Measurements from ENCODE around the gene MDK. TPM values are rescaled to one million over a fixed set of nuclear protein-coding genes. Genes with fewer than 3 reads are reported as not detected.

The MDK gene
- total and polyA plus RNA-seq, 2 of the 4 experiments (the other 2 are of a cell fraction) = 25.8 to 377 TPM

DNA sequence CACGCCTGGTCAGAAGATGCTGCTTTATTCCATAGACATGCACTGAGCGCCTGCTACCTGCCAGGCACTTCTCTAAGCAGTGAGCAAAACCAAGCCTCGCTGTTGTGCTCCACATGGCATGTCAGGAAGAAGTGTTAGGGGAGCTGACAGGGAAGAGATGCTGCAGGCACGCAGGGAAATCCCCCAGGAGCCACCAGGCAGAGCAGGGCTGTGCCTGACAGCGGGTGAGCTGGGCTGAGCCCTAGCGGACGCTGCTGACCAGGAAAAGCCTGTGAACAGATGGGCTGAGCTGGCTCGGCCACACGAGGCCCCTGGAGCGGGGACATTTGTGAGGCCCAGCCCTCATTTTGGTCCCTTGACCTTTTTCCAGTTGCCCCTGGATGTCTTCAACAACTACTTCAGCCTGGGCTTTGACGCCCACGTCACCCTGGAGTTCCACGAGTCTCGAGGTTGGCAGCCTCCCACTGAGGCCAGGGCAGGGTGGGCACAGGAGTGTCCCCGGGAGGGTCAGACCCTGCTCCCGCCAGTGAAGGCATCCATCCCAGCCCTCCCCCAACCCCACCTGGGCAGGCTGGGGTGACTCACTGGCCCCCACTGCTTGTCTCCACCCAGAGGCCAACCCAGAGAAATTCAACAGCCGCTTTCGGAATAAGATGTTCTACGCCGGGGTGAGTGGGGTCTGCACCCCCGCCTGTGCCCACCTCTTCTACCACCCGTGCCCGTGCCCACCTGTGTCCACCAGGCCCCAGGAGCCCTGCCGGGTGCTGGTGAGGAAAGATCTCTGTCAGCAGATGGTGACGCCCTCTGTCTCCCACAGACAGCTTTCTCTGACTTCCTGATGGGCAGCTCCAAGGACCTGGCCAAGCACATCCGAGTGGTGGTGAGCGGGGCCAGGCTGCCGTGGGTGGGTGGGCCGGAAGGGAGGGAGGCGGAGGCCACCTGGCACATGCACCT lies 7.4 kb upstream of the MDK start (continued):
- TF ChIP-seq RFX5 (IDR thresholded peaks at IDR 0.05; ENCODE audit: low read depth, low read length) (no peak), RCOR1 (IDR thresholded peaks at IDR 0.05; ENCODE audit: insufficient replicate concordance, low read length) (no peak)

DNA sequence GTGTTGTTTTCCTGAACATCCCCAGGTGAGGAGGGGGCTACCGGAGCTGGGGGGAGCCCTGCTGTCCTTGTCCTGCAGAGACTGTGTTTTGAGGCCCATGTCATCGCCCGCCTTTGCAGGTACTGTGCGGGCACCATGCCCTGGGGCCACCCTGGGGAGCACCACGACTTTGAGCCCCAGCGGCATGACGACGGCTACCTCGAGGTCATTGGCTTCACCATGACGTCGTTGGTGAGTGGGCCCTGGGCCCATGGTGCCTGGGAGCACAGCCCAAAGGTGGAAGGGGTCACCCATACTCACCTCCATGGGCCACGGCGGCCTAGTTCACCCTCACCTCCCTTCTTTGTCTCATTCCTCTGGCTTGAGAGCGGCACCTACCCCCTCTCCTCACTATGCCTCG lies 6.7 kb upstream of the MDK start:
- H2BK15ac ChIP-seq (ENCODE audit: low read depth, low read length) = no peak overlapping the region
- CTCF ChIA-PET = no interaction called here
- no peak overlapping the region for H3K23ac ChIP-seq (ENCODE audit: low read depth, low read length)
- no peaks in the 10 kb centered on the region for H3K9me3 ChIP-seq (ENCODE audit: control insufficient read depth, insufficient read depth, low read length)
- H2BK5ac ChIP-seq (ENCODE audit: low read depth, low read length, poor library complexity, severe bottlenecking) = no peak overlapping the region
- dilution Hi-C loops (cut with HindIII; ENCODE audit: low sequenced_read_pairs, unreplicated experiment) = no loop called here
- no peak overlapping the region for H3K4me3 ChIP-seq (ENCODE audit: insufficient read depth, low read depth, low read length)
- H4K8ac ChIP-seq (ENCODE audit: low read depth in 2 of 2, low read length in 2 of 2) = no peak overlapping the region
- no peak overlapping the region for H3K4ac ChIP-seq (ENCODE audit: low read depth, low read length)
- H3K18ac ChIP-seq (ENCODE audit: low read depth, low read length) = no peak overlapping the region
- no peak overlapping the region for H3K14ac ChIP-seq (replicated peaks; ENCODE audit: low read depth, low read length)
- no peak overlapping the region for H3K4me2 ChIP-seq (ENCODE audit: low read depth, low read length)
- peaks cover 0 to 7% of the 10 kb centered on the region in 2 experiments; a peak in 1 of 4 replicates for H3K79me1 ChIP-seq (ENCODE audit: low read depth in 1 of 2, low read length in 2 of 2)
- peaks cover 36% of the 10 kb centered on the region for H3K36me3 ChIP-seq (ENCODE audit: control insufficient read depth, insufficient read depth, low read length)
- no peak overlapping the region for H3K56ac ChIP-seq (ENCODE audit: extremely low read depth, insufficient read depth, low read length)
- ATAC-seq (ENCODE audit: low read depth) = no peak
- H2AK5ac ChIP-seq (ENCODE audit: low read depth, low read length) = no peak overlapping the region
- no peak overlapping the region for H3K27ac ChIP-seq (ENCODE audit: insufficient read depth, low read length)
- H2AK9ac ChIP-seq (replicated peaks; ENCODE audit: low read depth, low read length, poor library complexity) = no peak overlapping the region
- BruUV-seq (replicated peaks) = no TSS peak
- no peaks in the 10 kb centered on the region for H3K27me3 ChIP-seq (ENCODE audit: control insufficient read depth, insufficient read depth, low read length)
- intact Hi-C loops (cut with micrococcal nuclease) = no loop called here
- no peak overlapping the region for H2BK20ac ChIP-seq (ENCODE audit: low read depth, low read length)
- no peaks in the 10 kb centered on the region for H3K9me1 ChIP-seq (ENCODE audit: insufficient read depth, low read length)
- no peak overlapping the region for H2BK120ac ChIP-seq (ENCODE audit: low read depth, low read length)
- in situ Hi-C loops (cut with MboI; ENCODE audit: low sequenced_read_pairs) = no loop called here
- WGBS, 2 experiments (ENCODE audit: extremely low coverage in 2 of 2, insufficient read length in 1 of 2) = 88% methylated on average over 3 of the region's 15 CpGs; no CpG with 5 or more reads in 1 of the 2 experiments
- H2AFZ ChIP-seq (replicated peaks; ENCODE audit: low read length, poor library complexity) = no peak overlapping the region
- POLR2A ChIA-PET (ENCODE audit: unreplicated experiment) = no interaction called here
- H3K9ac ChIP-seq (ENCODE audit: low read depth, low read length) = no peak overlapping the region
- H4K91ac ChIP-seq (ENCODE audit: insufficient read depth, low read depth, low read length) = no peak overlapping the region
- no peaks in the 10 kb centered on the region; the same call in 1 of the 2 replicates for H3K4me1 ChIP-seq (ENCODE audit: control insufficient read depth, insufficient read depth, low read length)
- DNase-seq = no peak
- TF ChIP-seq POLR2A (IDR thresholded peaks at IDR 0.05; ENCODE audit: low read depth, low read length) = no peak
- no peaks in the 10 kb centered on the region for H4K20me1 ChIP-seq (ENCODE audit: insufficient read depth, low read length)
- H4K5ac ChIP-seq (ENCODE audit: low read depth, low read length) = no peak overlapping the region

Data from IMR-90 (cell line).